Middle frontal gyrus (tissue), 1 donor: Measurements from ENCODE around the gene SLC5A8.
"Not testable (repeated sequence)": the region's sequence is repeated elsewhere in the genome, so short reads cannot be mapped to it uniquely, and the experiment has no call there.

Experiments used
- DNase-seq: peaks from one replicate; pipeline ENCODE4 v3.0.0-alpha.2; 2015; ENCODE audit warnings: low spot score; ENCODE audit errors: extremely low spot score

The SLC5A8 gene

GRCh38 chr12:101173197-101173749, 36.8 kb downstream of the SLC5A8 start:
- no peak for DNase-seq

GRCh38 chr12:101172316-101172715, 37.7 kb downstream of the SLC5A8 start:
- DNase-seq = no peak

GRCh38 chr12:101168001-101168400, 42.0 kb downstream of the SLC5A8 start:
- DNase-seq = no peak

GRCh38 chr12:101166866-101167265, 43.2 kb downstream of the SLC5A8 start:
- DNase-seq = no peak

GRCh38 chr12:101165319-101165718, 44.7 kb downstream of the SLC5A8 start:
- no peak for DNase-seq

- DNase-seq = not testable (repeated sequence)
These were observed 64.1 kb downstream of the SLC5A8 start for GRCh38 chr12:101145777-101146431.

- no peak for DNase-seq
These were observed 82.4 kb downstream of the SLC5A8 start for GRCh38 chr12:101127521-101128219.

- no peak for DNase-seq
These were observed 92.2 kb downstream of the SLC5A8 start for GRCh38 chr12:101117842-101118241.

GRCh38 chr12:101116911-101117310, 93.1 kb downstream of the SLC5A8 start:
- DNase-seq = no peak

- DNase-seq = no peak
These were observed 94.7 kb downstream of the SLC5A8 start for GRCh38 chr12:101115326-101115725.

GRCh38 chr12:101111441-101111840, 98.6 kb downstream of the SLC5A8 start:
- no peak for DNase-seq

GRCh38 chr12:101110866-101111265, 99.2 kb downstream of the SLC5A8 start:
- no peak for DNase-seq

- DNase-seq = no peak
These were observed 101.9 kb downstream of the SLC5A8 start for GRCh38 chr12:101108130-101108529.

GRCh38 chr12:101107032-101107763, 102.8 kb downstream of the SLC5A8 start:
- no peak for DNase-seq
